Prostate gland (tissue), 2 donors: ENCODE data around the gene B2M. TPM values are rescaled to one million over a fixed set of nuclear protein-coding genes. Genes with fewer than 3 reads are reported as not detected.
A peak's percentile ranks its signal among the peaks of the same experiment; 100 is the strongest.
"Not testable (repeated sequence)": the region's sequence is repeated elsewhere in the genome, so short reads cannot be mapped to it uniquely, and the experiment has no call there.

Source experiments
- DNase-seq: peaks from one replicate; pipeline ENCODE4 v3.0.0-alpha.2; 2019; ENCODE audit warnings: low spot score
- H3K27ac ChIP-seq, 2 donors: fragments of 200-600 bp; sonication (generic); 2 replicates each; pipeline ENCODE4 v1.5.1; 2017 to 2019
- H3K27me3 ChIP-seq: fragments of 200-600 bp; sonication (generic); replicated peaks from 2 replicates; pipeline ENCODE4 v1.5.1; 2019; ENCODE audit not compliant: insufficient read depth
- H3K36me3 ChIP-seq, 2 donors: fragments of 200-600 bp; sonication (generic); 1 replicate in 1 of 2; 2 replicates in 1 of 2; pipeline versions ENCODE4 v1.5.1 to v1.8.1; 2017 to 2019
- H3K4me1 ChIP-seq: fragments of 200-600 bp; sonication (generic); replicated peaks from 2 replicates; pipeline ENCODE4 v1.5.1; 2019
- H3K4me3 ChIP-seq, 2 donors: fragments of 200-600 bp; sonication (generic); 2 replicates each; pipeline ENCODE4 v1.5.1; 2017 to 2019
- H3K9me3 ChIP-seq: fragments of 200-600 bp; sonication (generic); 2 replicates; pipeline ENCODE4 v1.5.1; 2017
- POLR2A ChIP-seq: fragments of 450-650 bp; IDR thresholded peaks from one replicate; pipeline ENCODE4 v1.6.1; 2016; ENCODE audit warnings: antibody characterized with exemption, mild to moderate bottlenecking
- POLR2AphosphoS5 ChIP-seq: sonication (generic); formaldehyde crosslinking; IDR thresholded peaks from one replicate; pipeline ENCODE4 v1.6.1; 2017; ENCODE audit warnings: antibody characterized with exemption
- WGBS: methylation state at CpG from one replicate; pipeline ENCODE4 v1.1.5; 2018; 5-methylcytosine and 5-hydroxymethylcytosine counted together
- intact Hi-C: fragments of 100-400 bp; cut with DNase I; formaldehyde crosslinking; loops from one replicate; pipeline ENCODE4 v1.14.2; 2022
- total RNA-seq, 2 donors: library from RNA; depleted of rRNA; stranded (reverse); fragments of >200 nt; gene quantifications; one replicate each; pipeline ENCODE4 v1.1.0, GENCODE V29; 2016
- TF ChIP-seq, protein P1 (sequence below), 4 experiments: fragments of 200-600 bp in 2 of 4; fragments of 450-650 bp in 2 of 4; sonication (generic) in 2 of 4; IDR thresholded peaks; 1 replicate in 3 of 4; 2 replicates in 1 of 4; pipeline ENCODE4 v1.5.1; 2016 to 2019; ENCODE audit warnings: antibody characterized with exemption in 4 of 4, mild to moderate bottlenecking in 2 of 4, moderate library complexity in 2 of 4

B2M gene
- total RNA-seq, 2 donors from 2014 or later: 2,014 to 2,775 TPM

DNA sequence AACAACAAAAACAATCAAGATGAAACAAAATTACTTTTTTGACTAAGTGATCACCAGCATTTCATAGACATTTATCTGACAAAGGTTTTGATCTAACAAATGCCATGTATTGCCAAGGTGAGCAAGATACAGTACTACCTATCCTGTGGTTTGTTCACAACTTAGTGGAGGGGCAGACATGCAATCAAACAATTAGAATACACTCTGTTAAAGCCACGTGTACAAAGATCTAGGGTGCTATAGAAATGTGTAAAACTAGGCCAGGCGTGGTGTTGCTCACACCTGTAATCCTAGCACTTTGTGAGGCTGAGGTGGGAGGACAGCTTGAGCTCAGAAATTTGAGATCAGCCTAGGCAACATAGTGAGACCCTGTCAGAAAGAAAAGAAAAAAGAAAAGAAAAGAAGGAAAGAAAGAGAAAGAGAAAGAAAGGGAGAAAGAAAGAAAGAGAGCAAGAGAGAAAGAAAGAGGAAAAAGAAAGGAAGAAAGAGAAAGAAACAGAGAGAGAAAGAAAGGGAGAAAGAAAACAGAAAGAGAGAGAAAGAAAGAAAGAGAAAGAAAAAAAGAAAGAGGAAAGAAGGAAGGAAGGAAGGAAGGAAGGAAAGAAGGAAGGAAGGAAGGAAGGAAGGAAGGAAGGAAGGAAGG lies 23.6 kb downstream of the B2M start:
- H3K36me3 ChIP-seq: no peaks in the 10 kb centered on the region
- no peak overlapping the region for H3K4me3 ChIP-seq
- no peaks in the 10 kb centered on the region for H3K4me1 ChIP-seq
- WGBS: 61% methylated on average over 2 of the region's 2 CpGs
- no peak for DNase-seq
- TF ChIP-seq POLR2AphosphoS5 (no peak), POLR2A (no peak)
- TF ChIP-seq, protein P1, sequence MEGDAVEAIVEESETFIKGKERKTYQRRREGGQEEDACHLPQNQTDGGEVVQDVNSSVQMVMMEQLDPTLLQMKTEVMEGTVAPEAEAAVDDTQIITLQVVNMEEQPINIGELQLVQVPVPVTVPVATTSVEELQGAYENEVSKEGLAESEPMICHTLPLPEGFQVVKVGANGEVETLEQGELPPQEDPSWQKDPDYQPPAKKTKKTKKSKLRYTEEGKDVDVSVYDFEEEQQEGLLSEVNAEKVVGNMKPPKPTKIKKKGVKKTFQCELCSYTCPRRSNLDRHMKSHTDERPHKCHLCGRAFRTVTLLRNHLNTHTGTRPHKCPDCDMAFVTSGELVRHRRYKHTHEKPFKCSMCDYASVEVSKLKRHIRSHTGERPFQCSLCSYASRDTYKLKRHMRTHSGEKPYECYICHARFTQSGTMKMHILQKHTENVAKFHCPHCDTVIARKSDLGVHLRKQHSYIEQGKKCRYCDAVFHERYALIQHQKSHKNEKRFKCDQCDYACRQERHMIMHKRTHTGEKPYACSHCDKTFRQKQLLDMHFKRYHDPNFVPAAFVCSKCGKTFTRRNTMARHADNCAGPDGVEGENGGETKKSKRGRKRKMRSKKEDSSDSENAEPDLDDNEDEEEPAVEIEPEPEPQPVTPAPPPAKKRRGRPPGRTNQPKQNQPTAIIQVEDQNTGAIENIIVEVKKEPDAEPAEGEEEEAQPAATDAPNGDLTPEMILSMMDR (IDR thresholded peaks at IDR 0.05): no peak
- no peaks in the 10 kb centered on the region for H3K9me3 ChIP-seq
- H3K27ac ChIP-seq: no peak overlapping the region
- intact Hi-C loops: loop anchor here (10.0 kb wide), 1 partner anchor 150 kb away; no protein-coding TSS in a partner anchor
- H3K27me3 ChIP-seq: no peaks in the 10 kb centered on the region

DNA sequence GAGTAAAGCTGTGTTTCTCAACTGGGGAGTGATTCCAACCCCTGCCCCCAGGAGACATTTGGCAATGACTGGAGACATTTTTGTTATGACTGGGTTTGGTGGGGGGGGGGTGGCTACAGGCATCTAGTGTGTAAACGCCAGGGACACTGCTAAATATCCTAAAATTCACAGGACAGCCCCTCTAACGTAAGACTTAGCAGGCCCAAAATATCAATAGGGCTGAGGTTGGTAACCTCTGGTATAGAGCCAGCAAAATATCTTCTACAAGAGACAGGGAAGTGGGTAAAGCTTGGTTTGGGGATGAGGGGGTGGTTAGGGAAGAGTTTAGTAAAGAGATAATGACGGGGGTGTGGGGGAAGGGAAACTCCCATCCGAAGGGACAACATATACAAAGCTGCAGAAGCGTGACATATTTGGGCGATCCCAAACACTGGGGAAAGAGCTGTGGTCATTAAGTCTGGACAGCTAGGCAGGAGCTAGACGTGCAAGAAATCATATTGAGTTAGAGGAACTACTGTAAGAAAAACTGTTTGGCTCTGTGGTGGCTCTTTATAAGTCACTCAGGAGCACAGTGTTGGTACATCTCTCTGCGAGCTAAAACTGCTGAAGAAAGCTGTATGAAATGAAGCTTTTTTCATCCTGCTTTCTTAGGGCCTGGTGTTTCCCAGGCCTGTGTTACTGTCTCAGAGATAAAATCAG lies 24.3 kb downstream of the B2M start:
- no peak overlapping the region for H3K4me3 ChIP-seq
- WGBS: 58% methylated on average over 8 of the region's 8 CpGs
- no peaks in the 10 kb centered on the region for H3K27me3 ChIP-seq
- H3K27ac ChIP-seq: peak overlapping the region in 1 of 2 donors; percentile 2
- no peak for DNase-seq
- intact Hi-C loops: loop anchor here (10.0 kb wide), 1 partner anchor 151 kb away; no protein-coding TSS in a partner anchor
- no peaks in the 10 kb centered on the region for H3K9me3 ChIP-seq
- no peaks in the 10 kb centered on the region for H3K4me1 ChIP-seq
- no peak for TF ChIP-seq POLR2AphosphoS5
- TF ChIP-seq, protein P1 (IDR thresholded peaks at IDR 0.05): no peak
- TF ChIP-seq POLR2A: no peak
- H3K36me3 ChIP-seq: no peaks in the 10 kb centered on the region

DNA sequence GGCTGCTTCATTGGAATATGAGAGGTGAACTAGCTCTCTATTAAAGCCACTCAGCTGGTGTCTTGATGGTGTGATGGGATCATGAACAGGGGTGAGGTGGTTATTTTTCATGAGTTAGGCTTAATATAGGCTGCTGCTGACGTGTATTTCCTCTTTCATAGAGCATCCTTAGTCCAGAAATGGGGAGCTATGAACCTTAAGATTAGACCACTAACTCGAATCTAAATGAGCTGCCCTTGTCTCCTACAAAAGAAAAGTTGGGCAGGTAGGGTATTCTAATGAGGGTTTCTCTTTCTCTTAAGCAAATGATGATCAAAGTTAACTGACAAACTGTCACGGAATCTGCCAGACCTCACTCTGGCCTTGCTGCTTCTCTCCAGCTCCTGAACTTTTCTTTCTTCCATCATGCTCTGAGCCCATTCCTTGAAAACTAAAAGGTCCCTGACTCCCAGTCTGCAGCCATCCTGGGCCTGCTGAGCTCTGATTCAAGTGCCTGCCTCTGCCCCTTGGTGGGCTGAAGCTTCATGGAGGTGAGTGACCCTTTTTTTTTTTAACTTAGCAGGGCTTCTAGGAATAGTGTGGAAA lies 25.0 kb downstream of the B2M start, which contains the start of gene TRIM69:
Gene TRIM69, plus strand, starts transcription at position 348 of the 585 bp plus-strand sequence. Its CDS starts 177 bp downstream, at position 525.
- WGBS: 79% methylated on average over 3 of the region's 3 CpGs
- H3K4me1 ChIP-seq: no peaks in the 10 kb centered on the region
- H3K4me3 ChIP-seq: no peak within 1 kb of the TSS
- no peaks in the 10 kb centered on the region for H3K36me3 ChIP-seq
- TF ChIP-seq POLR2A (no peak), POLR2AphosphoS5 (no peak)
- TF ChIP-seq, protein P1 (IDR thresholded peaks at IDR 0.05): no peak
- no peaks in the 10 kb centered on the region for H3K9me3 ChIP-seq
- H3K27me3 ChIP-seq: no peaks in the 10 kb centered on the region
- H3K27ac ChIP-seq: peak within 1 kb of the TSS in 1 of 2 donors; percentile 2
- intact Hi-C loops: loop anchor here (10.0 kb wide), 1 partner anchor 151 kb away; no protein-coding TSS in a partner anchor
- DNase-seq: no peak

DNA sequence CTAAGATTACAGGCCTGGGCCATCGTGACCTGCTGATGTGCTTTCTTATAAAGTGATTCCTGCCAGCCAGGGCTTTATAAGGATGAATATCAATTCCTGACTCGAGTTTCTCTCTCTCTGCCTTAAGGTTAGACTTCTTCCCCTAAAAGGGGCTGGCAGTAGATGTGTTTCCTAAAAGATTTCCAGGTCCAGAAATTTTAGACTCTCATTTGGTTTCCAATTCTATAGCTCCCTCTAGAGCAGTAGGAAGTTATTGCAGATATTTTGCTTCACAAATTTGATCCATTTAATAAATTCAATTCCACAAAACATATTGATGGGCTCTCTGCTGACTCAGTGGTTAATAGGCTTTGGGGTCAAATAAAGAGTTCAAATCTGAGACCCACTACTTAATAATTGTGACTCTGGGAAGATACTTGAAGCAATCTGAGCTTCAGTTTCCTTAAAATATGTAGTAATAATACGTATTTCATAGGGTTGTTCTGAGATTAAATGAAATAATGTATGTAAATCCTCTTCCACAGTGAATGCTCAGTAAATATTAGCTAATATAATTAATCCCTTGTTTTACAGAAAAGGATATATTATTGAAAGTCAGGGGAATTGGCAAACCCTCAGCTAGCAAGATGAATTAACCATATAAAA lies 27.1 kb downstream of the B2M start:
- no peak overlapping the region for H3K27ac ChIP-seq
- intact Hi-C loops: loop anchor here (2.0 to 10.0 kb wide), 2 partner anchors 76 to 154 kb away; partner anchors contain the start of gene SPG11
- WGBS: 81% methylated on average over 3 of the region's 3 CpGs

DNA sequence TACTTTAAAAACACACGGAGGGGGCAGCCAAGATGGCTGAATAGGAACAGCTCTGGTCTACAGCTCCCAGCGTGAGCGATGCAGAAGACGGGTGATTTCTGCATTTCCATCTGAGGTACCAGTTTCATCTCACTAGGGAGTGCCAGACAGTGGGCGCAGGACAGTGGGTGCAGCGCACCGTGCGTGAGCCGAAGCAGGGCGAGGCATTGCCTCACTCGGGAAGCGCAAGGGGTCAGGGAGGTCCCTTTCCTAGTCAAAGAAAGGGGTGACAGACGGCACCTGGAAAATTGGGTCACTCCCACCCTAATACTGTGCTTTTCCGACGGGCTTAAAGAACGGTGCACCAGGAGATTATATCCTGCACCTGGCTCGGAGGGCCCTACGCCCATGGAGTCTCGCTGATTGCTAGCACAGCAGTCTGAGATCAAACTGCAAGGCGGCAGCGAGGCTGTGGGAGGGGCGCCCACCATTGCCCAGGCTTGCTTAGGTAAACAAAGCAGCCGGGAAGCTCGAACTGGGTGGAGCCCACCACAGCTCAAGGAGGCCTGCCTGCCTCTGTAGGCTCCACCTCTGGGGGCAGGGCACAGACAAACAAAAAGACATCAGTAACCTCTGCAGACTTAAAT lies 28.0 kb downstream of the B2M start:
- H3K27me3 ChIP-seq, H3K9me3 ChIP-seq, H3K4me1 ChIP-seq, H3K4me3 ChIP-seq, DNase-seq, H3K36me3 ChIP-seq, H3K27ac ChIP-seq: not testable (repeated sequence)
- 82% methylated on average over 22 of the region's 24 CpGs for WGBS
- intact Hi-C loops: loop anchor here (2.0 to 10.0 kb wide), 2 partner anchors 77 to 155 kb away; partner anchors contain the start of gene SPG11

More for the DNA sequence above, 27.1 kb downstream of the B2M start:
- Histone ChIP-seq H3K4me1 (no peaks in the 10 kb centered on the region), H3K36me3 (no peaks in the 10 kb centered on the region), H3K27me3 (no peaks in the 10 kb centered on the region), H3K9me3 (no peaks in the 10 kb centered on the region), H3K4me3 (no peak overlapping the region)
- TF ChIP-seq, protein P1 (IDR thresholded peaks at IDR 0.05): peak; percentile 18 to 81 (median 63)
- TF ChIP-seq POLR2A (no peak), POLR2AphosphoS5 (no peak)
- no peak for DNase-seq

DNA sequence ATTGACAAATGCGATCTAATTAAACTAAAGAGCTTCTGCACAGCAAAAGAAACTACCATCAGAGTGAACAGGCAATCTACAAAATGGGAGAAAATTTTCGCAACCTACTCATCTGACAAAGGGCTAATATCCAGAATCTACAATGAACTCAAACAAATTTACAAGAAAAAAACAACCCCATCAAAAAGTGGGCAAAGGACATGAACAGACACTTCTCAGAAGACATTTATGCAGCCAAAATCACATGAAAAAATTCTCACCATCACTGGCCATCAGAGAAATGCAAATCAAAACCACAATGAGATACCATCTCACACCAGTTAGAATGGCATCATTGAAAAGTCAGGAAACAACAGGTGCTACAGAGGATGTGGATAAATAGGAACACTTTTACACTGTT lies 32.1 kb downstream of the B2M start:
- H3K4me3 ChIP-seq, H3K27ac ChIP-seq, intact Hi-C loops, H3K9me3 ChIP-seq, H3K36me3 ChIP-seq, DNase-seq, H3K4me1 ChIP-seq, H3K27me3 ChIP-seq: not testable (repeated sequence)
- 95% methylated on average over 2 of the region's 2 CpGs for WGBS
